Caco-2 (cell line): Measurements from ENCODE around the gene MAP4K4. TPM values are rescaled to one million over a fixed set of nuclear protein-coding genes. Genes with fewer than 3 reads are reported as not detected.

ENCODE experiments used
- BruUV-seq: library from RNA; stranded (reverse); fragments of 400-500 nt; replicated peaks from 2 replicates; lab custom pipeline; 2021; lab: Mats Ljungman, UMichigan
- CTCF ChIA-PET: fragments of 300-600 bp; sonication (Branson Sonifier 250); formaldehyde crosslinking; loops from one replicate; lab custom pipeline; 2022; ENCODE audit warnings: antibody characterized with exemption; lab: Charles Lee
- POLR2A ChIA-PET: fragments of 300-600 bp; sonication (Branson Sonifier 250); formaldehyde crosslinking; loops from one replicate; lab custom pipeline; 2022; ENCODE audit warnings: antibody characterized with exemption; lab: Charles Lee
- DNase-seq, 2 experiments: peaks; one replicate each; pipeline versions ENCODE4 v3.0.0 to v3.0.0-alpha.2; 2020 to 2022
- H3K27me3 ChIP-seq: replicated peaks from 2 replicates; pipeline ENCODE4 v1.6.0; 2011; ENCODE audit warnings: low read length; ENCODE audit not compliant: control insufficient read depth, insufficient read depth
- H3K36me3 ChIP-seq: 2 replicates; pipeline ENCODE4 v1.5.1; 2011; ENCODE audit warnings: low read length; ENCODE audit not compliant: control insufficient read depth, insufficient read depth
- H3K4me1 ChIP-seq: fragments of 250-450 bp; sonication (Bioruptor Pico); 2 replicates; pipeline ENCODE4 v1.5.1; 2020; ENCODE audit warnings: mild to moderate bottlenecking
- H3K4me3 ChIP-seq: 2 replicates; pipeline ENCODE4 v1.5.1; 2011; ENCODE audit warnings: low read depth, mild to moderate bottlenecking, control low read depth, low read length
- H3K9me3 ChIP-seq: fragments of 250-450 bp; sonication (Bioruptor Pico); 2 replicates; pipeline ENCODE4 v1.5.1; 2020; ENCODE audit warnings: mild to moderate bottlenecking, moderate library complexity
- H3K27ac Mint-ChIP-seq: one replicate; pipeline ENCODE4 v1.8.0; 2022; ENCODE audit warnings: mixed read lengths; ENCODE audit not compliant: unreplicated experiment
- H3K27me3 Mint-ChIP-seq: one replicate; pipeline ENCODE4 v1.8.0; 2022; ENCODE audit warnings: mixed read lengths; ENCODE audit not compliant: insufficient read depth, unreplicated experiment
- H3K36me3 Mint-ChIP-seq: one replicate; pipeline ENCODE4 v1.8.0; 2022; ENCODE audit warnings: mild to moderate bottlenecking, mixed read lengths; ENCODE audit not compliant: insufficient read depth, unreplicated experiment
- H3K4me1 Mint-ChIP-seq: one replicate; pipeline ENCODE4 v1.8.0; 2022; ENCODE audit warnings: low read depth, mixed read lengths; ENCODE audit not compliant: unreplicated experiment
- H3K4me3 Mint-ChIP-seq: one replicate; pipeline ENCODE4 v1.8.0; 2022; ENCODE audit warnings: mild to moderate bottlenecking, moderate library complexity, mixed read lengths; ENCODE audit not compliant: unreplicated experiment
- H3K9me3 Mint-ChIP-seq: one replicate; pipeline ENCODE4 v1.8.0; 2022; ENCODE audit warnings: mixed read lengths; ENCODE audit not compliant: unreplicated experiment
- CTCF ChIP-seq, 2 experiments: fragments of 200-600 bp in 1 of 2; IDR thresholded peaks; 1 replicate in 1 of 2; 2 replicates in 1 of 2; pipeline versions ENCODE4 v1.5.1 to v1.8.0; 2011 to 2022; ENCODE audit warnings: antibody characterized with exemption in 1 of 2, control low read depth in 1 of 2, inconsistent platforms in 1 of 2, low read depth in 1 of 2, low read length in 1 of 2, mild to moderate bottlenecking in 1 of 2, moderate library complexity in 1 of 2; ENCODE audit not compliant: insufficient read depth in 1 of 2, severe bottlenecking in 1 of 2, unreplicated experiment in 1 of 2
- intact Hi-C: fragments of 100-400 bp; cut with micrococcal nuclease; formaldehyde crosslinking; loops from one replicate; pipeline ENCODE4 v1.10.0; 2022; ENCODE audit not compliant: unreplicated experiment
- total RNA-seq: library from RNA; stranded (reverse); gene quantifications from 2 replicates; pipeline ENCODE4 v1.2.3, GENCODE V29; 2022

MAP4K4 gene
- total RNA-seq, 1 experiment from 2014 or later = 257 TPM

- peaks cover 2% of the 10 kb centered on the region; the same call in 1 of the 2 replicates for H3K36me3 ChIP-seq
Measured at GRCh38 chr2:101842471-101842870, 145.0 kb downstream of the MAP4K4 start.

GRCh38 chr2:101843048-101843447, 145.5 kb downstream of the MAP4K4 start:
- H3K4me1 ChIP-seq = no peaks in the 10 kb centered on the region
- Mint-ChIP-seq H3K27ac (peak overlapping the region; percentile 3), H3K4me1 (peaks cover 14% of the 10 kb centered on the region), H3K9me3 (no peaks in the 10 kb centered on the region), H3K4me3 (no peak overlapping the region), H3K36me3 (peaks cover 96% of the 10 kb centered on the region), H3K27me3 (no peaks in the 10 kb centered on the region)
- H3K36me3 ChIP-seq = peaks cover 2% of the 10 kb centered on the region; the same call in 1 of the 2 replicates
- ChIA-PET CTCF (no interaction called here), POLR2A (no interaction called here)
- H3K4me3 ChIP-seq = no peak overlapping the region
- intact Hi-C loops = no loop called here
- H3K27me3 ChIP-seq = no peaks in the 10 kb centered on the region
- no peak for DNase-seq
- no TSS peak for BruUV-seq
- no peak for TF ChIP-seq CTCF (IDR thresholded peaks at IDR 0.05; ENCODE audit: insufficient read depth in 1 of 2, low read depth in 1 of 2, low read length in 1 of 2, severe bottlenecking in 1 of 2, unreplicated experiment in 1 of 2)
- no peaks in the 10 kb centered on the region for H3K9me3 ChIP-seq

More at GRCh38 chr2:101842471-101842870, 145.0 kb downstream of the MAP4K4 start:
- Mint-ChIP-seq H3K27ac (peak overlapping the region; percentile 3), H3K27me3 (no peaks in the 10 kb centered on the region), H3K4me1 (peaks cover 14% of the 10 kb centered on the region), H3K9me3 (no peaks in the 10 kb centered on the region), H3K4me3 (no peak overlapping the region), H3K36me3 (peaks cover 96% of the 10 kb centered on the region)
- no peak for TF ChIP-seq CTCF (IDR thresholded peaks at IDR 0.05; ENCODE audit: insufficient read depth in 1 of 2, low read depth in 1 of 2, low read length in 1 of 2, severe bottlenecking in 1 of 2, unreplicated experiment in 1 of 2)
- no TSS peak for BruUV-seq
- no peaks in the 10 kb centered on the region for H3K27me3 ChIP-seq
- ChIA-PET CTCF (no interaction called here), POLR2A (no interaction called here)
- no peak overlapping the region for H3K4me3 ChIP-seq
- intact Hi-C loops = no loop called here
- H3K9me3 ChIP-seq = no peaks in the 10 kb centered on the region
- no peaks in the 10 kb centered on the region for H3K4me1 ChIP-seq
- no peak for DNase-seq

- no peak overlapping the region for H3K4me3 ChIP-seq
- H3K9me3 Mint-ChIP-seq = no peaks in the 10 kb centered on the region
- ChIA-PET CTCF (interaction anchor here (0.6 kb wide), 1 partner anchor 340 kb away, joined by 3 read pairs; no protein-coding TSS in a partner anchor), POLR2A (no interaction called here)
- no peaks in the 10 kb centered on the region for H3K27me3 ChIP-seq
- H3K4me1 Mint-ChIP-seq = peaks cover 14% of the 10 kb centered on the region
- H3K4me3 Mint-ChIP-seq = no peak overlapping the region
- no peak for DNase-seq
- H3K36me3 Mint-ChIP-seq = peaks cover 95% of the 10 kb centered on the region
- peaks cover 2% of the 10 kb centered on the region; the same call in 1 of the 2 replicates for H3K36me3 ChIP-seq
- intact Hi-C loops = no loop called here
- BruUV-seq = no TSS peak
- no peaks in the 10 kb centered on the region for H3K27me3 Mint-ChIP-seq
- no peak for TF ChIP-seq CTCF (IDR thresholded peaks at IDR 0.05; ENCODE audit: insufficient read depth in 1 of 2, low read depth in 1 of 2, low read length in 1 of 2, severe bottlenecking in 1 of 2, unreplicated experiment in 1 of 2)
- H3K4me1 ChIP-seq = no peaks in the 10 kb centered on the region
- peak overlapping the region; percentile 3 for H3K27ac Mint-ChIP-seq
- no peaks in the 10 kb centered on the region for H3K9me3 ChIP-seq
Measured at GRCh38 chr2:101843471-101843870, 146.0 kb downstream of the MAP4K4 start.
